ENCODE measurements around the gene SCG3.

The SCG3 gene

GRCh38 chr15:51765751-51766150 lies 84.4 kb downstream of the SCG3 start:
- no peak for DNase-seq

DNA sequence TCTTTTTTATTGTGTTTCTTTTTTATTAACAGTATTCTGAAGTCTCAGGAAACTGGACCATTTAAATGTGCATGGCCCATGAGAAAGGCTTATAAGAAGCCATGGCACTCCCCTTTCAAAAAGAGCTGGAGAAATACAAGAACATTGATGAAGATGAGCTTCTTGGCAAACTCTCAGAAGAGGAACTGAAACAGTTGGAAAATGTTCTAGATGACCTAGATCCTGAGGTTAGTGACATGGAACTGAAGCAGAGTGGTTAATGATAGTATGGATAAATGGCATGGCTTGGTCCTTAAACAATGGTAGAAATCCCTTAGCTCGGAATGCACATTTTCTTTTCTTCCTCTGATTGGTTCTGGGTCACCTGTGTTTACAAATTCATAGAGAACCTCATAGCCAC lies 85.0 kb downstream of the SCG3 start:
- no peak for DNase-seq

GRCh38 chr15:51768018-51768417 lies 86.7 kb downstream of the SCG3 start:
- no peak for DNase-seq

All from activated CD4-positive, alpha-beta T cell treated with anti-CD3 and anti-CD28 coated beads for 1 hour (primary cell).